Neuronal stem cell (in vitro differentiated cells): ENCODE results near the gene PDGFA.

Experiments used
- DNase-seq: peaks from one replicate; pipeline ENCODE4 v3.0.0-alpha.2; 2013; ENCODE audit warnings: low spot score
- H2AFZ ChIP-seq: one replicate; pipeline ENCODE4 v1.6.1; 2013; ENCODE audit warnings: mild to moderate bottlenecking, low read length, inconsistent platforms
- H2AK5ac ChIP-seq: 2 replicates; pipeline ENCODE4 v1.6.1; 2013; ENCODE audit warnings: low read depth, mild to moderate bottlenecking, inconsistent platforms, low read length, moderate library complexity, mixed read lengths
- H2BK120ac ChIP-seq: 2 replicates; pipeline ENCODE4 v1.6.1; 2013; ENCODE audit warnings: low read depth, mild to moderate bottlenecking, inconsistent platforms, low read length, moderate library complexity, mixed read lengths
- H2BK12ac ChIP-seq: one replicate; pipeline ENCODE4 v1.6.1; 2013; ENCODE audit warnings: low read length, inconsistent platforms
- H2BK15ac ChIP-seq: 2 replicates; pipeline ENCODE4 v1.6.1; 2013; ENCODE audit warnings: mild to moderate bottlenecking, low read length, inconsistent platforms, mixed read lengths
- H2BK5ac ChIP-seq: one replicate; pipeline ENCODE4 v1.6.1; 2013; ENCODE audit warnings: inconsistent platforms, mild to moderate bottlenecking, low read length, moderate library complexity
- H3K14ac ChIP-seq: one replicate; pipeline ENCODE4 v1.6.1; 2013; ENCODE audit warnings: low read length, inconsistent platforms
- H3K18ac ChIP-seq: 2 replicates; pipeline ENCODE4 v1.6.1; 2013; ENCODE audit warnings: low read length, inconsistent platforms
- H3K23ac ChIP-seq: 2 replicates; pipeline ENCODE4 v1.6.1; 2013; ENCODE audit warnings: low read depth, mild to moderate bottlenecking, mixed read lengths, low read length, inconsistent platforms; ENCODE audit not compliant: poor library complexity
- H3K27ac ChIP-seq: replicated peaks from 3 replicates; pipeline ENCODE4 v1.5.1; 2013; ENCODE audit warnings: low read length, inconsistent platforms
- H3K27me3 ChIP-seq, 3 experiments: 2 replicates each; pipeline ENCODE4 v1.6.1; 2013; ENCODE audit warnings: low read length in 3 of 3, mild to moderate bottlenecking in 2 of 3, inconsistent platforms in 1 of 3, low read depth in 1 of 3, mixed read lengths in 1 of 3, moderate library complexity in 1 of 3; ENCODE audit not compliant: control insufficient read depth in 3 of 3, insufficient read depth in 3 of 3
- H3K36me3 ChIP-seq, 2 donors: replicated peaks in 1 of 2; 2 replicates each; pipeline ENCODE4 v1.6.1; 2013; ENCODE audit warnings: low read length in 2 of 2; ENCODE audit not compliant: control insufficient read depth in 2 of 2, insufficient read depth in 2 of 2
- H3K4ac ChIP-seq: 2 replicates; pipeline ENCODE4 v1.6.1; 2013; ENCODE audit warnings: inconsistent platforms, mild to moderate bottlenecking, low read length, moderate library complexity
- H3K4me1 ChIP-seq, 2 donors: 1 replicate in 1 of 2; 2 replicates in 1 of 2; pipeline ENCODE4 v1.6.1; 2013; ENCODE audit warnings: low read length in 2 of 2, low read depth in 1 of 2; ENCODE audit not compliant: control insufficient read depth in 2 of 2, insufficient read depth in 1 of 2
- H3K4me2 ChIP-seq: one replicate; pipeline ENCODE4 v1.6.1; 2013; ENCODE audit warnings: mild to moderate bottlenecking, low read length, inconsistent platforms; ENCODE audit not compliant: insufficient read depth, poor library complexity, severe bottlenecking
- H3K4me3 ChIP-seq, 2 donors: 2 replicates each; pipeline ENCODE4 v1.5.1; 2013; ENCODE audit warnings: low read length in 2 of 2, mild to moderate bottlenecking in 2 of 2, inconsistent platforms in 1 of 2, moderate library complexity in 1 of 2
- H3K79me1 ChIP-seq: one replicate; pipeline ENCODE4 v1.6.1; 2013; ENCODE audit warnings: low read depth, mild to moderate bottlenecking, inconsistent platforms, low read length, moderate library complexity
- H3K9ac ChIP-seq: one replicate; pipeline ENCODE4 v1.6.1; 2013; ENCODE audit warnings: mild to moderate bottlenecking, low read depth, low read length, inconsistent platforms; ENCODE audit not compliant: poor library complexity
- H3K9me3 ChIP-seq, 2 donors: replicated peaks in 1 of 2; 2 replicates each; pipeline versions ENCODE3 to v1.6.1; 2013; ENCODE audit warnings: low read length in 2 of 2, mild to moderate bottlenecking in 2 of 2, inconsistent platforms in 1 of 2, low read depth in 1 of 2, mixed read lengths in 1 of 2, moderate library complexity in 1 of 2; ENCODE audit not compliant: control insufficient read depth in 2 of 2, insufficient read depth in 1 of 2
- H4K8ac ChIP-seq: one replicate; pipeline ENCODE4 v1.6.1; 2013; ENCODE audit warnings: low read depth, mild to moderate bottlenecking, inconsistent platforms, low read length, moderate library complexity
- H4K91ac ChIP-seq: one replicate; pipeline ENCODE4 v1.6.1; 2013; ENCODE audit warnings: low read length, low read depth, mild to moderate bottlenecking, inconsistent platforms; ENCODE audit not compliant: poor library complexity
- WGBS, 2 donors: extraction: QIAGEN DNeasy Blood & Tissue Kit; methylation state at CpG; one replicate each; pipeline ENCODE4 v1.1.7; 2013; ENCODE audit warnings: missing lambda C conversion rate in 2 of 2, mixed read lengths in 1 of 2; ENCODE audit not compliant: insufficient read length in 2 of 2, insufficient replicate concordance in 1 of 2; ENCODE audit errors: extremely low coverage in 2 of 2; 5-methylcytosine and 5-hydroxymethylcytosine counted together

PDGFA gene

DNA sequence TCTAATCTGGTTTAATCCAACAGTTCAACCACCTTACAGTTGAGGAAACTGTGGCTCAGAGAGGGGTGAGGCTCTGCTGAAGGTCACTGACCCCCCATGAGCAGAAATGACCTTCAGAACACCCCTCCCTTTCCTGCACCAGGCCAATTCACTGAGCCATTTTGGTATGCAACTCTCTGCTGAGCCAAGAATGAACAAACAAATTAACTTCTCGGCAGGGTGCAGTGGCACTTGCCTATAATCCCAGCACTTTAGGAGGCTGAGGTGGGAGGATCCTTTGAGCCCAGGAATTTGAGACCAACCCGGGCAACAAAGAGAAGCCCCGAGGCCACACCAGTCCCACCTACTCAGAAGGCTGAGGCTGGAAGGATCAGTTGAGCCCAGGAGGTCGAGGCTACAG, 29.8 kb downstream of the PDGFA start:
- Histone ChIP-seq H2AFZ (no peak overlapping the region), H2BK5ac (no peak overlapping the region), H2BK120ac (no peak overlapping the region), H4K91ac (no peak overlapping the region), H3K4me3 (no peak overlapping the region), H4K8ac (no peak overlapping the region), H3K79me1 (no peaks in the 10 kb centered on the region), H3K18ac (no peak overlapping the region), H2BK12ac (no peak overlapping the region), H3K27ac (no peak overlapping the region), H3K23ac (no peak overlapping the region), H3K4me1 (peaks cover 0 to 5% of the 10 kb centered on the region in 2 donors), H2BK15ac (no peak overlapping the region), H3K4me2 (no peak overlapping the region), H2AK5ac (no peak overlapping the region), H3K9me3 (peaks cover 0 to 4% of the 10 kb centered on the region in 2 donors), H3K4ac (no peak overlapping the region), H3K27me3 (peaks cover 0 to 13% (median 3%) of the 10 kb centered on the region in 3 experiments), H3K36me3 (peaks cover 0 to 2% of the 10 kb centered on the region in 2 donors), H3K14ac (no peak overlapping the region), H3K9ac (no peak overlapping the region)
- no peak for DNase-seq
- no CpG with 5 or more reads among the region's 4 CpGs for WGBS, 2 donors

GRCh38 chr7:486216-486743, 33.4 kb downstream of the PDGFA start:
- H3K79me1 ChIP-seq = no peaks in the 10 kb centered on the region
- H4K91ac ChIP-seq = peak overlapping the region; percentile 87
- no peak overlapping the region for H2AFZ ChIP-seq
- no peak overlapping the region for H3K27ac ChIP-seq
- H3K14ac ChIP-seq = peak overlapping the region; percentile 78
- H3K4me3 ChIP-seq = peak overlapping the region in 1 of 2 donors; percentile 41
- peak overlapping the region; percentile 82 for H3K9ac ChIP-seq
- peak overlapping the region; percentile 85 for H2AK5ac ChIP-seq
- peaks cover 0 to 13% (median 3%) of the 10 kb centered on the region in 3 experiments for H3K27me3 ChIP-seq
- DNase-seq = no peak
- H3K4me1 ChIP-seq = peaks cover 11 to 12% of the 10 kb centered on the region in 2 donors
- H4K8ac ChIP-seq = no peak overlapping the region
- H2BK5ac ChIP-seq = no peak overlapping the region
- H3K9me3 ChIP-seq = peaks cover 0 to 4% of the 10 kb centered on the region in 2 donors
- H3K36me3 ChIP-seq = peaks cover 0 to 2% of the 10 kb centered on the region in 2 donors
- peak overlapping the region; percentile 4 for H3K18ac ChIP-seq
- no peak overlapping the region for H3K4me2 ChIP-seq
- H3K4ac ChIP-seq = peak overlapping the region; percentile 76
- H2BK120ac ChIP-seq = no peak overlapping the region
- H2BK12ac ChIP-seq = no peak overlapping the region
- peak overlapping the region; percentile 37 for H2BK15ac ChIP-seq
- no CpG with 5 or more reads among the region's 16 CpGs for WGBS, 2 donors
- peak overlapping the region; percentile 92 for H3K23ac ChIP-seq

DNA sequence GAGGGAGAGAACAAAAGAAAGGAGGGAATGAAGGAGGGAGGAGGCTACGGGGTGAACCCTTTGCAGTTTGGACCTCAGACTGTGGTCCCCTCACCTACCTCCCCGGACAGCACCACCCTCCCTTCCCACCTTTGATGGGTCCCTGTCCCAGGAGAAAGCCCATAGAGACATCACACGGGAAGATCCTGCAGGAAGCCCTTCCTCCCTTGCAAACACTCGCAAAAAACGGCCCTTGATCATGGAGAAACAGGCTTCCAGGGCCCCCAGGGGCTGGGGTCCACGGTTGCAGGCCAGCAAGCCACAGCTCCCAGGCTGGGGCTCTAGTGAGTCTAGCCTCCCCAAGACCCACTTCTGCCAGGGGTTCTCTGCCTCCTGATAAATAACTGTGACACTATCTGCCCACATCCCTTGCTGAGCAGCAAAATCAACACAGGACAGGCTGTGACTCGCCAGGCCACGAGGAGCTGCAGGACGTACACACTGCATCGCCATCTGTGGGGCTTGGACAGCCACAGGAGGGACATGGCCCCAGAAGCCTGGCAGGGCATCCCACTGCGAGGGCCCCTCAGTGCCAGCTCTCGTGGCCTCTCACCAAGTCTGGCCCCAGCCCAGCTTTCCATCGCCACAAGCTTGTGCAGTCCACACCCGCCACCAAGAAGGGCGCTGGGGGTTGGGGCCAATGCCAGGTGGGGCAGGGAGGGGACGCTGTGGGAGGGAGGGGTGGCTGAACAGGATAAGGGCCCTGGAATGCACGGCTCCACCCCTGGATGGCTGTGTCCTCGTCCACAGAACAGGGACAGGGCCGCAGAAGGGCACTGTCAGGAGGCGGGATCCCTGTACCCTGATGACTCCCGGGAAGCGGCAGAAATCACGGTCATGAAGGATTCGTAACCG, 34.2 kb downstream of the PDGFA start:
- H4K8ac ChIP-seq = peak overlapping the region; percentile 0
- no peak overlapping the region for H3K9ac ChIP-seq
- H3K23ac ChIP-seq = no peak overlapping the region
- no peak overlapping the region for H2BK12ac ChIP-seq
- H3K27ac ChIP-seq = no peak overlapping the region
- peaks cover 0 to 2% of the 10 kb centered on the region in 2 donors for H3K36me3 ChIP-seq
- no CpG with 5 or more reads among the region's 25 CpGs for WGBS, 2 donors
- no peak overlapping the region for H4K91ac ChIP-seq
- peak overlapping the region; percentile 4 for H3K18ac ChIP-seq
- no peak for DNase-seq
- H3K79me1 ChIP-seq = no peaks in the 10 kb centered on the region
- no peak overlapping the region for H3K4me3 ChIP-seq
- no peak overlapping the region for H3K14ac ChIP-seq
- H3K4ac ChIP-seq = no peak overlapping the region
- H3K27me3 ChIP-seq = peaks cover 0 to 20% (median 3%) of the 10 kb centered on the region in 3 experiments
- no peak overlapping the region for H2AK5ac ChIP-seq
- H2BK120ac ChIP-seq = peak overlapping the region; percentile 51
- H3K4me1 ChIP-seq = peaks cover 12 to 15% of the 10 kb centered on the region in 2 donors
- peaks cover 0 to 4% of the 10 kb centered on the region in 2 donors for H3K9me3 ChIP-seq
- H3K4me2 ChIP-seq = no peak overlapping the region
- H2BK15ac ChIP-seq = no peak overlapping the region
- peak overlapping the region; percentile 22 for H2AFZ ChIP-seq
- peak overlapping the region; percentile 35 for H2BK5ac ChIP-seq
